Measurements from ENCODE around the gene PTPRA.

The PTPRA gene

GRCh38 chr20:2889797-2890196 lies 16.5 kb downstream of the PTPRA start:
- TF ChIP-seq PPARA (CRISPR knock-in tag; IDR thresholded peaks at IDR 0.05; ENCODE audit: borderline replicate concordance), result no peak
- TF ChIP-seq CREB5 (CRISPR knock-in tag; IDR thresholded peaks at IDR 0.05; ENCODE audit: low read depth), result no peak
- TF ChIP-seq ZNF70 (CRISPR knock-in tag; IDR thresholded peaks at IDR 0.05), result no peak
- no peak for TF ChIP-seq ZC3H10 (CRISPR knock-in tag; IDR thresholded peaks at IDR 0.05)
- TF ChIP-seq CSRNP3 (CRISPR knock-in tag; IDR thresholded peaks at IDR 0.05), result no peak
- TF ChIP-seq ZNF8 (CRISPR knock-in tag; IDR thresholded peaks at IDR 0.05), result no peak
- no peak for TF ChIP-seq ISL1 (CRISPR knock-in tag; IDR thresholded peaks at IDR 0.05)
- no peak for TF ChIP-seq RARB (CRISPR knock-in tag; IDR thresholded peaks at IDR 0.05)
- TF ChIP-seq ZNF565 (CRISPR knock-in tag; conservative IDR thresholded peaks at IDR 0.05; ENCODE audit: low read depth), result no peak
- TF ChIP-seq TOX (CRISPR knock-in tag; IDR thresholded peaks at IDR 0.05; ENCODE audit: borderline replicate concordance), result no peak
- TF ChIP-seq ZFP30 (CRISPR knock-in tag; IDR thresholded peaks at IDR 0.05), result no peak

GRCh38 chr20:2890742-2891141 lies 17.5 kb downstream of the PTPRA start:
- ATAC-seq, result peak; percentile 64
- no peak for TF ChIP-seq OSR1 (CRISPR knock-in tag; IDR thresholded peaks at IDR 0.05)
- TF ChIP-seq PPARA (CRISPR knock-in tag; IDR thresholded peaks at IDR 0.05; ENCODE audit: borderline replicate concordance), result no peak
- no peak for TF ChIP-seq ARNTL (CRISPR knock-in tag; IDR thresholded peaks at IDR 0.05; ENCODE audit: borderline replicate concordance, low read depth)
- no peak for TF ChIP-seq ZNF8 (CRISPR knock-in tag; IDR thresholded peaks at IDR 0.05)
- no peak for TF ChIP-seq POU6F1 (CRISPR knock-in tag; IDR thresholded peaks at IDR 0.05; ENCODE audit: borderline replicate concordance, low read depth)
- TF ChIP-seq ZC3H10 (CRISPR knock-in tag; IDR thresholded peaks at IDR 0.05), result no peak
- no peak for TF ChIP-seq CSRNP3 (CRISPR knock-in tag; IDR thresholded peaks at IDR 0.05)
- no peak for TF ChIP-seq ZFP30 (CRISPR knock-in tag; IDR thresholded peaks at IDR 0.05)
- no peak for TF ChIP-seq ZNF70 (CRISPR knock-in tag; IDR thresholded peaks at IDR 0.05)
- TF ChIP-seq TCF4 (CRISPR knock-in tag; IDR thresholded peaks at IDR 0.05; ENCODE audit: borderline replicate concordance), result no peak
- TF ChIP-seq CSDC2 (CRISPR knock-in tag; IDR thresholded peaks at IDR 0.05), result no peak
- no peak for TF ChIP-seq ZNF565 (CRISPR knock-in tag; conservative IDR thresholded peaks at IDR 0.05; ENCODE audit: low read depth)
- TF ChIP-seq RARB (CRISPR knock-in tag; IDR thresholded peaks at IDR 0.05), result no peak
- no peak for TF ChIP-seq BACH2 (CRISPR knock-in tag; IDR thresholded peaks at IDR 0.05; ENCODE audit: borderline replicate concordance)

More at GRCh38 chr20:2889797-2890196, 16.5 kb downstream of the PTPRA start:
- no peak for ATAC-seq

GRCh38 chr20:2891343-2891742 lies 18.1 kb downstream of the PTPRA start:
- ATAC-seq, result no peak
- TF ChIP-seq TCF4 (CRISPR knock-in tag; IDR thresholded peaks at IDR 0.05; ENCODE audit: borderline replicate concordance), result no peak
- no peak for TF ChIP-seq CREB5 (CRISPR knock-in tag; IDR thresholded peaks at IDR 0.05; ENCODE audit: low read depth)
- no peak for TF ChIP-seq RARB (CRISPR knock-in tag; IDR thresholded peaks at IDR 0.05)

GRCh38 chr20:2892376-2892775 lies 19.1 kb downstream of the PTPRA start:
- no peak for ATAC-seq
- TF ChIP-seq OSR1 (CRISPR knock-in tag; IDR thresholded peaks at IDR 0.05) (no peak), ZFP3 (CRISPR knock-in tag; IDR thresholded peaks at IDR 0.05) (no peak), ZC3H10 (CRISPR knock-in tag; IDR thresholded peaks at IDR 0.05) (no peak), SNAI2 (CRISPR knock-in tag; IDR thresholded peaks at IDR 0.05) (no peak), ESRRG (CRISPR knock-in tag; IDR thresholded peaks at IDR 0.05) (no peak), ZNF70 (CRISPR knock-in tag; IDR thresholded peaks at IDR 0.05) (no peak), GLIS3 (CRISPR knock-in tag; IDR thresholded peaks at IDR 0.05) (no peak), RARB (CRISPR knock-in tag; IDR thresholded peaks at IDR 0.05) (no peak), CREB5 (CRISPR knock-in tag; IDR thresholded peaks at IDR 0.05; ENCODE audit: low read depth) (no peak), PPARA (CRISPR knock-in tag; IDR thresholded peaks at IDR 0.05; ENCODE audit: borderline replicate concordance) (no peak), POU6F1 (CRISPR knock-in tag; IDR thresholded peaks at IDR 0.05; ENCODE audit: borderline replicate concordance, low read depth) (no peak), ARNTL (CRISPR knock-in tag; IDR thresholded peaks at IDR 0.05; ENCODE audit: borderline replicate concordance, low read depth) (no peak), TSHZ2 (CRISPR knock-in tag; IDR thresholded peaks at IDR 0.05) (no peak)

Data from SK-N-SH treated with all-trans-retinoic acid at 6 μM for 48 hours (cell line).